GM08714 (cell line): ENCODE measurements around the gene TMC1.
"Not testable (repeated sequence)": the region's sequence is repeated elsewhere in the genome, so short reads cannot be mapped to it uniquely, and the experiment has no call there.

Source experiments
- H3K4me3 ChIP-seq: fragments of 200-500 bp; sonication (Bioruptor generic); 2 replicates; pipeline ENCODE4 v1.5.1; 2014; ENCODE audit warnings: mild to moderate bottlenecking, low read length, inconsistent platforms
- ZNF274 ChIP-seq: IDR thresholded peaks from 2 replicates; pipeline ENCODE4 v1.6.1; 2012; ENCODE audit warnings: mild to moderate bottlenecking, low read depth, low read length

The TMC1 gene

DNA sequence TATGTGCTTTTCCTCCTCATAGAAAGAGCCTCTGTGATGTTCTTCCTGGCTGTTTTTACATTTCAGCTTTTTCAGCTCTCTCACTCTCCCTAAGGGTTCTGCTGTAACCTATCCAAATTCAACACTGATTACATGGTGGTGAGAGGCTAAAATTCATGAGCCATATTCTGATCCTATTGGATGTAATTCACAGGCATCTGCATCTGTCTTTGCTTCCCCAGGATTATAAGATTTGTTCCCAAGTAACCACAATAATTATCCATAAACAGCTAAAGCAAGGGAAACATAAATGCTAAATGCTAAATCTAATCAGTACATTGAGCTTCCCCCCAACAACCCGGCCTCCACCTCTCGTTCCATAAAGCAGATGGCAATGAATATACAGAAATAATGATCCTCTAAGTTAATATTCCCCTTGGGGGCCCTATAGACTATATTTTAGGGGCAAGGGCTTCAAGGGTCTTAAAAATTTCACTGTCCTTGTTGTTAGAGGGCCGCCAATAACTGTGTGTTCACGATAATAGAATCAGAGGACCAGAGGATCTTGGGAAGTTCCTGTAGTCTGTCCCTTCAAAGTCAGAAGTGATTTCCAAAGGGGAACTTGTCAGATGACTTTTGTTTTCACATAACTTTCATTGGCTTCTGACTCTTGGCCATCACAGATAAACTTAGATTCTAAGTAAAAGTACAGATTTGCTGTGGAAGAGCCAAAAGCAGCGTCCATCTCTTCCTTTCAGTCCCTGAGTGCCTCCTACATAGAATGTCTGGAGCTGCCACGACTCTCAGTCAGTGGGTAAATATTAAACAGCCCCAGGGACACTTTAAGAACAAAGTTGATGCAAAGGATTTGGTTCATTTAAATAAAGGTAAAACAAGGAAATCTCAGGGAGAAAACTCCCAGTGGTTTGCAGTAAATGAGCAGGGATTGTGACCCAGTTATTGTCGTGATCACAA is 305.9 kb downstream of the TMC1 start:
- no peak overlapping the region for H3K4me3 ChIP-seq
- TF ChIP-seq ZNF274: no peak

DNA sequence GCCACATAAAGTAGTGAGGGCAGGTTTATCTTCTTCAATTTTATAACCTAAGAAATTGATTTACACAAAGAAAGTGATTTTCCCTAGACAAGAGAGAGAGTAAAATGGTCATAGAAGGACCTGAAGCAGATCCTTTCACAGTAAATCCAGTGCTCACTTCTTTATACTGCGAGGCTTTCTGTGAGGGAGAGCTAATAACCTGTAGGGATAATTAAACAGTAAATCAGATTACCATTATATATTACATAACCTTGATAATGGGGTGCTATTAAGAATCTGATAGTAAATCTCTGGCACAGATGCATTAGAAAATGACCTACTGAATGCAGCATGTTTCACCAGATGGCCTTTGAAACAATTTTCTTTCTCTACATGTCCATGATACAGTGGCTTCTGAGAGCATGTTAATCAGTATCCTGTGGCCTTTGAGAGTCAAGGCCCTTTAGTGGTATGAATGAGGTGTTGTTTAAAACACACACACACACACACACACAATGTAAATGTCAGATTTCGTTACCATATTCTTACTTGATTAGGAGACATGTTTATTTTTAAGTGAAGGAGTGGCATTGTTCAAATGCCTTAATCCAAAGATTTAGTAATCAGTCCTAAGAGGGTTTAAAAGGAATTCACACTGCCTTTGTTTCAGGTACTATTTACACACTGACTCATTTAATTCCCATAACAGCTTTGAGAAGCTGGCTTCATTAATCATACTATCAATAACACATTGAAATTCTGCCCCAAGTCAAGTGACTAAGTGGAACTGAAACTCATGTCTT is 306.7 kb downstream of the TMC1 start:
- TF ChIP-seq ZNF274: no peak
- no peak overlapping the region for H3K4me3 ChIP-seq

GRCh38 chr9:72834994-72835393 is 313.6 kb downstream of the TMC1 start:
- TF ChIP-seq ZNF274: no peak
- no peak overlapping the region for H3K4me3 ChIP-seq

DNA sequence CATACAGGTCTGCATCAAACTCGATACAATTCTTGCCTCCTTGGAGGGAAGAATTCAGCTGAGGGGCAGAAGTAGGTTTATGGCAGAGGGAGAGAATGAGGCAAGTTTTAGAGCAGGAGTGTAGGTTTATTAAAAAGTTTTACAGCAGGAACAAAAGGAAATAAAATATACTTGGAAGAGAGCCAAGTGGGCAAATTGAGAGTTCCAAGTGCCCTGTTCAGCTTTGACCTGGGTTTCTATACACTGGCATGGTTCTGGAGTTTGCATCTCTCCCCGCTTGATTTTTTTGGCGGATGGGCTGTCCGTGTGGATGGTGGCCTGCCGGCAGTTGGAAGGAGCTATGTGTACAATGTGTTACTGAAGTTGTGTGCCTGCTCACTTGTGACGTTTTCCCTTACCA is 315.4 kb downstream of the TMC1 start:
- no peak overlapping the region for H3K4me3 ChIP-seq
- no peak for TF ChIP-seq ZNF274

DNA sequence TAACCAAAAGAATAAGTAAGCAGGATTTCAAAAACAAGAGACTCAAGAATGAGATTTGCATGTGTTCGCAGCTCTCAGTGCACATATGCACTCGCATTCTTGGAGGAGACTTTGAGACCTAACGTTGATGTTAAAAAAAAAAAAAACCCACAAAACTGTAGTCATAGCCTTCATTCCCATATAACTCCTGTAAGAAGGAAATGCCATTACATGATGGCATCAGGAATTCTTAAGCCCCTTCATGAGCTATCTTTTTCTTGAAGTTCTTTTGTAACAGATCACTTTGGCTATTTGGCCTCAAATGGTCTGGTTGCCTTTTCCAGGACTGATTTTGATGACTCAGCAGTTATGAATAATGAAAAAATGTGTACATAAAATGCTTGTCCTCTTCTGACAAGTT is 317.7 kb downstream of the TMC1 start:
- no peak for TF ChIP-seq ZNF274
- H3K4me3 ChIP-seq: no peak overlapping the region

GRCh38 chr9:72843520-72844439 is 322.4 kb downstream of the TMC1 start:
- no peak overlapping the region for H3K4me3 ChIP-seq
- TF ChIP-seq ZNF274: no peak

DNA sequence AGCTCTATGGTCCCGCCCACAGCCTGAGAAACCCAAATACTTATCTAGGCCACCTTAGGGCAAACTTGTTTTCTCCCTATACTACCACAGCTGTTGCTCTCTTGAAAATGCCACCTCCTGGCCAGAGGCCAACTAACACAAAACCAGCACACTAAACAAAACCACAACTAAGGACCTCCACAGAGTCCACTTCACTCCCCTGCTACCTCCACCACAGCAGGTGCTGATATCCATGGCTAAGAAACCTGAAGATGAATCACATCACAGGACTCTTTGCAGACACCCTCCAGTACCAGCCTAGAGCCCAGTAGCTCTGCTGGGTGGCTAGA is 323.0 kb downstream of the TMC1 start:
- no peak overlapping the region for H3K4me3 ChIP-seq
- TF ChIP-seq ZNF274: no peak

DNA sequence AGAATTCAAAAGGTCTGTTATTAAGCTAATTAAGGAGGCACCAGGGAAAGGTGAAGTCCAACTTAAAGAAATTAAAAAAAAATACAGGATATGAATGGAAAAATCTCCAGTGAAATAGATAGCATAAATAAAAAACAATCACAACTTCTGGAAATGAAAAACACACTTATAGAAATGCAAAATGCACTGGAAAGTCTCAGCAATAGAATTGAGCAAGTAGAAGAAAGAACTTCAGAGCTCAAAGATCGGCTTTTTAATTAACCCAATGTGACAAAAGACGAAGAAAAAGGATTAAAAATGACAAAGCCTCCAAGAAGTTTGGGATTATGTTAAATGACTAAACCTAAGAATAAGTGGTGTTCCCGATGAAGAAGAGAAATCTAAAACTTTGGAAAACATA is 323.6 kb downstream of the TMC1 start:
- H3K4me3 ChIP-seq: not testable (repeated sequence)

GRCh38 chr9:72850209-72850608 is 328.8 kb downstream of the TMC1 start:
- not testable (repeated sequence) for H3K4me3 ChIP-seq

DNA sequence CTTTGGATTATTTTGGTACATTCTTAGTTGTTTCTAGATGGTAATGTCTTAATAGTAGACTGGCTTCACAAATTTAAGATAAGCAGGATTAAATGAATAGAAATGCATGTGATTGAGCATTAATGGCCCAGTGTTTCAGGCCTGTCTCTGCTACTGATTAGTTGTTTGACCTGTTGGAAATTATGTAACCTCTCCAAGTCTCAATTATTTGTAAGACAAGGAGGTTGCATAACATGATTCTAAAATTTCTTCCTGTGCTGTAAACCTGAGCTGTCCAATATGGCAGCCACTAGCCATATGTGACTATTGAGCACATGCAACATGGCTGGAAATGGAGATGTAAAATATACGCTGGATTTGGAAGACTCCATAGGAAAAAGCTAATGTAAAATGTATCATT is 333.9 kb downstream of the TMC1 start:
- no peak overlapping the region for H3K4me3 ChIP-seq
- no peak for TF ChIP-seq ZNF274

DNA sequence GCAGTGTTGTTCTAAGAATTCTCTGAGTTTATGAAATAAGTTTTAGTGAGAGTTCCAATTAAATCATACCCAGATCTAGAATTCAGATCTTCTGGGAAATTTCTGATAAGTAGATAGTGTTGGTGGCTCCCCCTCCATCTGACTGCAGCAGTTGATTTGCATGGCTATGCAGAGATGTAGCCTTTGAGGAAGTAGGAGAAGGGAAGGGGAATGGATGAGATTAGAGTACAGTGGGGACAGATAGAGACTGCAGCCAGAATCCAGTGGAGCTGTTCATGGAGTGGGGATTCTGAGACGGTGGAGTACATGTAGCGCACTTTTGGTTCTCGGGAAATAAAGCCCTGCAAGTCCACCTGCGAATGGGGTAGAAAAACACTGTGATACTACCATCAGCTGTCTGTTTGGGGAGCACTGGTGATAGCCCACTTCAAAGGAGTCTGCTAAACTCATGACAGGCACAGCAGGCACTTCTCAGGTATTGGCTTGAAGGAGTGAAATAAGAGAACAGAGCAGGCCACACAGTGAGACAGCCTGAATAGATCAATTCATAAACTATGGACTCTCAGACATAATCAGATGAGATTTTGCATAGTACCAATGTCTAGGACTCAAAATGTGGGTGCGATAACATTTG is 334.6 kb downstream of the TMC1 start:
- no peak for TF ChIP-seq ZNF274

GRCh38 chr9:72856972-72857623 is 335.7 kb downstream of the TMC1 start:
- no peak for TF ChIP-seq ZNF274
- no peak overlapping the region for H3K4me3 ChIP-seq

More for the DNA sequence above, 334.6 kb downstream of the TMC1 start:
- no peak overlapping the region for H3K4me3 ChIP-seq

GRCh38 chr9:72857624-72857996 is 336.2 kb downstream of the TMC1 start:
- H3K4me3 ChIP-seq: no peak overlapping the region
- TF ChIP-seq ZNF274: no peak
